Measurements from ENCODE around the gene PRDM16. TPM values are rescaled to one million over a fixed set of nuclear protein-coding genes. Genes with fewer than 3 reads are reported as not detected.

PRDM16 gene
- total and polyA plus RNA-seq, 2 of the 13 experiments (the other 11 are each of a cell fraction or from before 2014, with no cell fraction given): 0.15 to 0.81 TPM

DNA sequence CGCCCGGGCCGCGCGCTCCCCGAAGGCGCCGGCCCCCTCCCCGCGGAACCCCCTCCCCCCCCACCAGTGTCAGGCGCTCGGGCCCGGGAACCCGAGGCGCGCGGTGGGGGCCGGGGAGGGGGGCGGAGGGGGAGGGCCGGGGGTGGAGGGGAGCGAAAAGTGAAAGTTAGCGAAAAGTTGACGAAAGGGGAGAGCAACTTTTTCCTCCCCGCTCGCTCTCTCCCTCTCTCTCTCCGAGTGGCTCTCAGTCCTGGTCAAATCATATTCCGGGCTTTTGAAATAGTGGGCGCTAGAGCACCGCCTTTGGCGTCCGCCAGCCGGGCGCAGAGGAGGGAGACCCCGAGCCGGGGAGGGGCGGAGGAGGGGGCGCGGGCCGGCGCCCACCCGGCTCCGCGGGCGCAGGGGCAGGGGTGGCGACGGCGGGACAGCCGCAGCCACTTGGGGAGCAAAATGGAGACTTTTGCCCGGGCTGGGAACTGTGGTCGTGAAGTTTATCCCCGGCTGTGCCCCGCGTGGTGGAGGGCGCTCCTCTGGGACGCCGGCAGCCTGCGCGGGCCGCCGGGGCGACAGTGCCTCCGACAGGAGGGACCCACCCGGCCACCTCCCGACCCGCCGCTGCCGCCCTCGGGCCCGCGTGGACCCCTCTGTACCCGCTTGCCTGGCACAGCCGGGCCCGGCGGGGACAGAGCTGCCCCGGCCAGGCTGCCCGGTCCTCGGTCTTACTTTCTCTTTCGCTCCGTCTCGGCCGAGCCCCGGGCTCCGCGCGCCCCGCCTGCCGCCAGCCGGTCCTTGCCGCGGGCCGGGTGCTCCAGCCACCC, 697 bp downstream of the PRDM16 start (continued):
- TF ChIP-seq, protein P1, sequence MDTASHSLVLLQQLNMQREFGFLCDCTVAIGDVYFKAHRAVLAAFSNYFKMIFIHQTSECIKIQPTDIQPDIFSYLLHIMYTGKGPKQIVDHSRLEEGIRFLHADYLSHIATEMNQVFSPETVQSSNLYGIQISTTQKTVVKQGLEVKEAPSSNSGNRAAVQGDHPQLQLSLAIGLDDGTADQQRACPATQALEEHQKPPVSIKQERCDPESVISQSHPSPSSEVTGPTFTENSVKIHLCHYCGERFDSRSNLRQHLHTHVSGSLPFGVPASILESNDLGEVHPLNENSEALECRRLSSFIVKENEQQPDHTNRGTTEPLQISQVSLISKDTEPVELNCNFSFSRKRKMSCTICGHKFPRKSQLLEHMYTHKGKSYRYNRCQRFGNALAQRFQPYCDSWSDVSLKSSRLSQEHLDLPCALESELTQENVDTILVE (CRISPR knock-in tag; IDR thresholded peaks at IDR 0.05): no peak
- no peak for TF ChIP-seq SRF (IDR thresholded peaks at IDR 0.05; ENCODE audit: low read depth, low read length)
- peak; percentile 17; the same call in 1 of the 2 replicates for TF ChIP-seq SMC3 (IDR thresholded peaks at IDR 0.05; ENCODE audit: low read length)
- no peak for TF ChIP-seq ZNF629 (CRISPR knock-in tag; conservative IDR thresholded peaks at IDR 0.05)
- TF ChIP-seq ZNF768 (CRISPR knock-in tag; IDR thresholded peaks at IDR 0.05): 0 out of 2 replicates have a peak, but pooled peaks have one; percentile 10
- no peak for TF ChIP-seq GLI4 (CRISPR knock-in tag; IDR thresholded peaks at IDR 0.05; ENCODE audit: borderline replicate concordance)
- no peak for TF ChIP-seq CBX2 (IDR thresholded peaks at IDR 0.05; ENCODE audit: low read depth, low read length)
- TF ChIP-seq CBX2 (CRISPR knock-in tag; IDR thresholded peaks at IDR 0.05; ENCODE audit: low read depth): no peak
- TF ChIP-seq, protein P2, sequence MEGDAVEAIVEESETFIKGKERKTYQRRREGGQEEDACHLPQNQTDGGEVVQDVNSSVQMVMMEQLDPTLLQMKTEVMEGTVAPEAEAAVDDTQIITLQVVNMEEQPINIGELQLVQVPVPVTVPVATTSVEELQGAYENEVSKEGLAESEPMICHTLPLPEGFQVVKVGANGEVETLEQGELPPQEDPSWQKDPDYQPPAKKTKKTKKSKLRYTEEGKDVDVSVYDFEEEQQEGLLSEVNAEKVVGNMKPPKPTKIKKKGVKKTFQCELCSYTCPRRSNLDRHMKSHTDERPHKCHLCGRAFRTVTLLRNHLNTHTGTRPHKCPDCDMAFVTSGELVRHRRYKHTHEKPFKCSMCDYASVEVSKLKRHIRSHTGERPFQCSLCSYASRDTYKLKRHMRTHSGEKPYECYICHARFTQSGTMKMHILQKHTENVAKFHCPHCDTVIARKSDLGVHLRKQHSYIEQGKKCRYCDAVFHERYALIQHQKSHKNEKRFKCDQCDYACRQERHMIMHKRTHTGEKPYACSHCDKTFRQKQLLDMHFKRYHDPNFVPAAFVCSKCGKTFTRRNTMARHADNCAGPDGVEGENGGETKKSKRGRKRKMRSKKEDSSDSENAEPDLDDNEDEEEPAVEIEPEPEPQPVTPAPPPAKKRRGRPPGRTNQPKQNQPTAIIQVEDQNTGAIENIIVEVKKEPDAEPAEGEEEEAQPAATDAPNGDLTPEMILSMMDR (CRISPR knock-in tag; IDR thresholded peaks at IDR 0.05): peak; percentile 77
- TF ChIP-seq, protein P3, sequence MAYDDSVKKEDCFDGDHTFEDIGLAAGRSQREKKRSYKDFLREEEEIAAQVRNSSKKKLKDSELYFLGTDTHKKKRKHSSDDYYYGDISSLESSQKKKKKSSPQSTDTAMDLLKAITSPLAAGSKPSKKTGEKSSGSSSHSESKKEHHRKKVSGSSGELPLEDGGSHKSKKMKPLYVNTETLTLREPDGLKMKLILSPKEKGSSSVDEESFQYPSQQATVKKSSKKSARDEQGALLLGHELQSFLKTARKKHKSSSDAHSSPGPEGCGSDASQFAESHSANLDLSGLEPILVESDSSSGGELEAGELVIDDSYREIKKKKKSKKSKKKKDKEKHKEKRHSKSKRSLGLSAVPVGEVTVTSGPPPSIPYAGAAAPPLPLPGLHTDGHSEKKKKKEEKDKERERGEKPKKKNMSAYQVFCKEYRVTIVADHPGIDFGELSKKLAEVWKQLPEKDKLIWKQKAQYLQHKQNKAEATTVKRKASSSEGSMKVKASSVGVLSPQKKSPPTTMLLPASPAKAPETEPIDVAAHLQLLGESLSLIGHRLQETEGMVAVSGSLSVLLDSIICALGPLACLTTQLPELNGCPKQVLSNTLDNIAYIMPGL (CRISPR knock-in tag; IDR thresholded peaks at IDR 0.05; ENCODE audit: borderline replicate concordance in 1 of 2, low read depth in 1 of 2): peak in 1 of 2 experiments; percentile 65; a peak in 2 of 4 replicates
- no peak for TF ChIP-seq NONO (IDR thresholded peaks at IDR 0.05)
- TF ChIP-seq NONO (CRISPR knock-in tag; conservative IDR thresholded peaks at IDR 0.05): 0 out of 2 replicates have a peak, but pooled peaks have one; percentile 32
- peak; percentile 35; the same call in 1 of the 2 replicates for TF ChIP-seq ZSCAN25 (CRISPR knock-in tag; IDR thresholded peaks at IDR 0.05)
- no peak for TF ChIP-seq SATB2 (CRISPR knock-in tag; IDR thresholded peaks at IDR 0.05)
- TF ChIP-seq, protein P4, sequence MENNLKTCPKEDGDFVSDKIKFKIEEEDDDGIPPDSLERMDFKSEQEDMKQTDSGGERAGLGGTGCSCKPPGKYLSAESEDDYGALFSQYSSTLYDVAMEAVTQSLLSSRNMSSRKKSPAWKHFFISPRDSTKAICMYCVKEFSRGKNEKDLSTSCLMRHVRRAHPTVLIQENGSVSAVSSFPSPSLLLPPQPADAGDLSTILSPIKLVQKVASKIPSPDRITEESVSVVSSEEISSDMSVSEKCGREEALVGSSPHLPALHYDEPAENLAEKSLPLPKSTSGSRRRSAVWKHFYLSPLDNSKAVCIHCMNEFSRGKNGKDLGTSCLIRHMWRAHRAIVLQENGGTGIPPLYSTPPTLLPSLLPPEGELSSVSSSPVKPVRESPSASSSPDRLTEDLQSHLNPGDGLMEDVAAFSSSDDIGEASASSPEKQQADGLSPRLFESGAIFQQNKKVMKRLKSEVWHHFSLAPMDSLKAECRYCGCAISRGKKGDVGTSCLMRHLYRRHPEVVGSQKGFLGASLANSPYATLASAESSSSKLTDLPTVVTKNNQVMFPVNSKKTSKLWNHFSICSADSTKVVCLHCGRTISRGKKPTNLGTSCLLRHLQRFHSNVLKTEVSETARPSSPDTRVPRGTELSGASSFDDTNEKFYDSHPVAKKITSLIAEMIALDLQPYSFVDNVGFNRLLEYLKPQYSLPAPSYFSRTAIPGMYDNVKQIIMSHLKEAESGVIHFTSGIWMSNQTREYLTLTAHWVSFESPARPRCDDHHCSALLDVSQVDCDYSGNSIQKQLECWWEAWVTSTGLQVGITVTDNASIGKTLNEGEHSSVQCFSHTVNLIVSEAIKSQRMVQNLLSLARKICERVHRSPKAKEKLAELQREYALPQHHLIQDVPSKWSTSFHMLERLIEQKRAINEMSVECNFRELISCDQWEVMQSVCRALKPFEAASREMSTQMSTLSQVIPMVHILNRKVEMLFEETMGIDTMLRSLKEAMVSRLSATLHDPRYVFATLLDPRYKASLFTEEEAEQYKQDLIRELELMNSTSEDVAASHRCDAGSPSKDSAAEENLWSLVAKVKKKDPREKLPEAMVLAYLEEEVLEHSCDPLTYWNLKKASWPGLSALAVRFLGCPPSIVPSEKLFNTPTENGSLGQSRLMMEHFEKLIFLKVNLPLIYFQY (CRISPR knock-in tag; IDR thresholded peaks at IDR 0.05; ENCODE audit: borderline replicate concordance): no peak
- no peak for TF ChIP-seq PHF20 (CRISPR knock-in tag; IDR thresholded peaks at IDR 0.05)
- no peak for TF ChIP-seq REPIN1 (CRISPR knock-in tag; IDR thresholded peaks at IDR 0.05; ENCODE audit: borderline replicate concordance, low read depth)
- TF ChIP-seq MYC (CRISPR knock-in tag; IDR thresholded peaks at IDR 0.05; ENCODE audit: borderline replicate concordance): 0 out of 2 replicates have a peak, but pooled peaks have one; percentile 26
- peak; percentile 19 for TF ChIP-seq XRCC5 (optimal IDR thresholded peaks at IDR 0.05; ENCODE audit: low read length)
- no peak for TF ChIP-seq RBM22 (optimal IDR thresholded peaks at IDR 0.05; ENCODE audit: low read length)
- no peak for TF ChIP-seq ZNF878 (CRISPR knock-in tag; IDR thresholded peaks at IDR 0.05)
